Endothelial cell of umbilical vein (primary cell): ENCODE data around the gene SAMD1. TPM values are rescaled to one million over a fixed set of nuclear protein-coding genes. Genes with fewer than 3 reads are reported as not detected.

Source experiments
- Bru-seq: library from RNA; stranded (reverse); fragments of 400-500 nt; gene quantifications from one replicate; lab custom pipeline; 2021; lab: Mats Ljungman, UMichigan
- BruChase-seq, 2 experiments: library from RNA; stranded (reverse); fragments of 400-500 nt; gene quantifications; one replicate each; lab custom pipeline; 2021; lab: Mats Ljungman, UMichigan
- BruUV-seq: library from RNA; stranded (reverse); fragments of 400-500 nt; replicated peaks from 2 replicates; lab custom pipeline; 2021; lab: Mats Ljungman, UMichigan
- CTCF ChIA-PET: fragments of 300-600, 350-600 bp; sonication (Branson Sonifier 250); formaldehyde crosslinking; loops from one replicate; lab custom pipeline; 2021; ENCODE audit warnings: antibody characterized with exemption, inconsistent platforms; lab: Charles Lee
- POLR2A ChIA-PET: fragments of 300-600, 350-600 bp; sonication (Branson Sonifier 250); formaldehyde crosslinking; loops from one replicate; lab custom pipeline; 2021; ENCODE audit warnings: antibody characterized with exemption, inconsistent platforms; lab: Charles Lee
- DNase-seq: peaks from one replicate; pipeline ENCODE4 v3.0.0-alpha.2; 2011; ENCODE audit warnings: low read depth, low spot score
- FAIRE-seq: peaks from 2 replicates; lab custom pipeline; 2011; peaks lifted over from hg19 to GRCh38; lab: Jason Lieb, UNC
- H2AFZ ChIP-seq: 2 replicates; pipeline ENCODE4 v1.6.0; 2012; ENCODE audit warnings: low read depth, low read length, control low read depth, inconsistent platforms
- H3K27ac ChIP-seq: 2 replicates; pipeline ENCODE4 v1.5.1; 2011; ENCODE audit warnings: low read depth, mild to moderate bottlenecking, control low read depth, low read length, moderate library complexity; ENCODE audit not compliant: insufficient read depth
- H3K27me3 ChIP-seq, 2 experiments: 2 replicates each; pipeline versions ENCODE4 v1.6.0 to v1.6.1; 2011; ENCODE audit warnings: low read length in 2 of 2, mixed read lengths in 1 of 2; ENCODE audit not compliant: control insufficient read depth in 2 of 2, insufficient read depth in 2 of 2
- H3K36me3 ChIP-seq, 2 experiments: 2 replicates in 1 of 2; 3 replicates in 1 of 2; pipeline ENCODE4 v1.5.1; 2011; ENCODE audit warnings: low read length in 2 of 2, mild to moderate bottlenecking in 1 of 2, moderate library complexity in 1 of 2; ENCODE audit not compliant: control insufficient read depth in 2 of 2, insufficient read depth in 2 of 2; ENCODE audit errors: extremely low read depth in 1 of 2
- H3K4me1 ChIP-seq: 3 replicates; pipeline ENCODE4 v1.5.1; 2011; ENCODE audit warnings: mild to moderate bottlenecking, low read length; ENCODE audit not compliant: control insufficient read depth, insufficient read depth; ENCODE audit errors: extremely low read depth
- H3K4me2 ChIP-seq: 2 replicates; pipeline ENCODE4 v1.6.1; 2011; ENCODE audit warnings: low read length, control low read depth, mixed read lengths; ENCODE audit not compliant: insufficient read depth
- H3K4me3 ChIP-seq, 3 experiments: fragments of 200-600 bp in 1 of 3; sonication (generic), shearing (Covaris generic) in 1 of 3; replicated peaks in 1 of 3; 2 replicates each; pipeline ENCODE4 v1.5.1; 2011 to 2016; ENCODE audit warnings: control low read depth in 3 of 3, low read length in 3 of 3, mild to moderate bottlenecking in 2 of 3, inconsistent platforms in 1 of 3, low read depth in 1 of 3, moderate library complexity in 1 of 3; ENCODE audit not compliant: insufficient read depth in 1 of 3
- H3K79me2 ChIP-seq: 2 replicates; pipeline ENCODE4 v1.6.0; 2012; ENCODE audit warnings: low read length, inconsistent platforms; ENCODE audit not compliant: control insufficient read depth, insufficient read depth
- H3K9ac ChIP-seq: replicated peaks from 2 replicates; pipeline ENCODE3; 2011; ENCODE audit warnings: low read length, control low read depth; ENCODE audit not compliant: insufficient read depth; ENCODE audit errors: extremely low read depth
- H3K9me1 ChIP-seq: replicated peaks from 3 replicates; pipeline ENCODE4 v1.6.0; 2011; ENCODE audit warnings: mild to moderate bottlenecking, low read length; ENCODE audit not compliant: control insufficient read depth, insufficient read depth; ENCODE audit errors: extremely low read depth
- H3K9me3 ChIP-seq: replicated peaks from 2 replicates; pipeline ENCODE4 v1.5.1; 2012; ENCODE audit warnings: low read length, inconsistent platforms; ENCODE audit not compliant: control insufficient read depth, insufficient read depth
- H4K20me1 ChIP-seq: replicated peaks from 2 replicates; pipeline ENCODE3; 2011; ENCODE audit warnings: mild to moderate bottlenecking, low read length; ENCODE audit not compliant: control insufficient read depth, insufficient read depth; ENCODE audit errors: extremely low read depth
- FOS ChIP-seq: IDR thresholded peaks from 2 replicates; pipeline ENCODE4 v1.6.1; 2011; ENCODE audit warnings: mild to moderate bottlenecking, low read length, moderate library complexity, borderline replicate concordance; ENCODE audit not compliant: insufficient read depth
- GATA2 ChIP-seq: IDR thresholded peaks from 2 replicates; pipeline ENCODE4 v1.7.0; 2011; ENCODE audit warnings: low read depth, mild to moderate bottlenecking, moderate library complexity, mixed read lengths, low read length; ENCODE audit not compliant: insufficient read length, insufficient read depth
- POLR2AphosphoS5 ChIP-seq: IDR thresholded peaks from 2 replicates; pipeline ENCODE4 v1.6.1; 2012; ENCODE audit warnings: low read depth, mild to moderate bottlenecking, control low read depth, low read length, moderate library complexity; ENCODE audit not compliant: insufficient read depth
- dilution Hi-C: fragments of 300-500 bp; cut with MboI; formaldehyde crosslinking; loops from one replicate; pipeline ENCODE4 v1.15.0; 2019; ENCODE audit warnings: low sequenced_read_pairs; ENCODE audit not compliant: extremely low pct_ligation_motif_present
- intact Hi-C: fragments of 100-400 bp; cut with micrococcal nuclease; formaldehyde crosslinking; loops from one replicate; pipeline ENCODE4 v1.10.0; 2022
- long read RNA-seq: library from polyadenylated mRNA; stranded (forward); transcript quantifications from one replicate; pipeline ENCODE4 v2.0.0, GENCODE V29; 2021
- polyA minus RNA-seq, 3 experiments: library from RNA; depleted of rRNA, polyadenylated mRNA; stranded (reverse); fragments of >200 nt; gene quantifications; 1 replicate in 1 of 3; 2 replicates in 2 of 3; pipeline ENCODE4 v1.2.3, GENCODE V29; 2011
- polyA plus RNA-seq, 4 experiments: library from polyadenylated mRNA; depleted of rRNA in 3 of 4; stranded (reverse) in 3 of 4; unstranded in 1 of 4; fragments of >200 nt; gene quantifications; 2 replicates each; pipeline versions ENCODE4 v1.2.1 to v1.2.3, GENCODE V29; 2011 to 2012; ENCODE audit warnings: missing spikeins in 1 of 4
- total RNA-seq: library from RNA; stranded (reverse); gene quantifications from 2 replicates; pipeline ENCODE4 v1.2.3, GENCODE V29; 2021
- TF ChIP-seq, protein P1 (sequence below), 2 donors: IDR thresholded peaks; 1 replicate in 1 of 2; 2 replicates in 1 of 2; pipeline ENCODE4 v1.5.1; 2011; ENCODE audit warnings: low read length in 2 of 2, mild to moderate bottlenecking in 2 of 2, moderate library complexity in 2 of 2, control low read depth in 1 of 2, inconsistent platforms in 1 of 2, low read depth in 1 of 2; ENCODE audit not compliant: insufficient read depth in 1 of 2; ENCODE audit errors: extremely low read depth in 1 of 2

Gene SAMD1
- total RNA-seq (35.2 and 35.9 TPM in 2 replicates), polyA plus RNA-seq (13.8 and 14.1 TPM in 2 replicates), polyA minus RNA-seq (6.2 and 7.8 TPM in 2 replicates), Bru-seq, nascent RNA (percentile 50 among the genes with signal in this experiment), BruChase-seq, experiment 1, labeled RNA remaining after a 6-hour chase (percentile 90 among the genes with signal in this experiment), BruChase-seq, experiment 2, labeled RNA remaining after a 2-hour chase (percentile 67 among the genes with signal in this experiment)
- 11.0 and 14.1 TPM in 2 replicates for polyA plus RNA-seq (2011; cell fraction: cytosol; rRNA removed)
- polyA plus RNA-seq (2011; cell fraction: nucleus; rRNA removed): 21.4 and 22.8 TPM in 2 replicates
- 18.1 and 27.6 TPM in 2 replicates for polyA plus RNA-seq (2012)
- 39.2 TPM for polyA minus RNA-seq (2011; cell fraction: cytosol; rRNA and poly(A)+ RNA removed)
- polyA minus RNA-seq (2011; cell fraction: nucleus; rRNA and poly(A)+ RNA removed): 1.5 and 4.2 TPM in 2 replicates
- long read RNA-seq, transcript SAMD1-202 (5 exons, 2,164 nt): major isoform, 14 of 23 reads
- long read RNA-seq, partial matches to known transcripts: 6 of 23 reads
- long read RNA-seq, other reads (novel, unspliced or antisense): 3 of 23 reads

DNA sequence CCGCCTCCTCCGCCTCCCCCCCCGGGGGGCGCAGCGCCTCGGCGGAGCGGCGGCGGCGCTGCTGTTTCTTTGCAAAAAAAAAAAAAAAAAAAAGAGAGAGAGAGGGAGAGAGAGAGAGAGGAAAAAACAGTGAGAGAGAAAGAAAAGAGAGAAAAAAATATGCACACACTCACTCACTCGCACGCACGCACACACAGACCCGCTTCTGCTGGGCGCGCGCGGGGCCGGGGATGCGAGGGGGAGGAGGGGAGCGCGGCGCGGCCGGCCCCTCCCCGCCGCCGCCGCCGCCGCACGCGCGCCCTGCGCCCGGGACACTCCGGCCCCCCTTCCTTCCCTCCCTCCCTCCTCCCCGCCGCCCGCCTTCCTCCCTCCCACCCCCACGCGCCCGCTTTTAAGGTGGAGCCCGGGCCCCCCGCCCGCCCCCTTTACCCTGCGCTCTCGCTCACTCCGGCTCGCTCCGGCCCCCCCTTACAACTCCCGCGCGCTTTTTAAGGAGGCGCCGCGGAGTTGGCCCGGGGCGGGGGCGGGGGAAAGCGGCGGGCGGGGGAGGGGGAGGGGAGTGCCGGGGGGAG, at the start of gene SAMD1:
TSS of gene SAMD1 (minus strand) at position 243 of the 572 bp plus-strand sequence.
- Histone ChIP-seq H2AFZ (peak within 1 kb of the TSS; percentile 83), H3K4me1 (peaks cover 9% of the 10 kb centered on the region), H3K27ac (peak within 1 kb of the TSS; percentile 65), H3K9me1 (no peaks in the 10 kb centered on the region), H3K4me2 (peak within 1 kb of the TSS; percentile 94), H3K27me3 (no peaks in the 10 kb centered on the region), H4K20me1 (no peaks in the 10 kb centered on the region), H3K9ac (peak within 1 kb of the TSS; percentile 78), H3K9me3 (peaks cover 3% of the 10 kb centered on the region), H3K36me3 (peaks cover 0 to 9% of the 10 kb centered on the region in 2 experiments), H3K79me2 (no peaks in the 10 kb centered on the region), H3K4me3 (peak within 1 kb of the TSS; percentile 52 to 94 (median 86))
- intact Hi-C loops: loop anchor here (1.0 to 2.0 kb wide), 2 partner anchors 26 to 46 kb away; partner anchors contain the start of genes ASF1B and PRKACA
- peak; percentile 67 for DNase-seq
- POLR2A ChIA-PET: interaction anchor here (1.2 kb wide), 1 partner anchor 9 kb away, joined by 4 read pairs; no protein-coding TSS in a partner anchor
- CTCF ChIA-PET: interaction anchor here (0.6 to 1.0 kb wide), 6 partner anchors 9 to 46 kb away, joined by 3 to 7 read pairs (median 4); partner anchors contain the start of genes ASF1B, MISP3 and PRKACA
- dilution Hi-C loops: no loop called here
- FAIRE-seq: peak; percentile 59
- peak; percentile 6 for TF ChIP-seq POLR2AphosphoS5
- TF ChIP-seq GATA2: no peak
- no TSS peak for BruUV-seq

DNA sequence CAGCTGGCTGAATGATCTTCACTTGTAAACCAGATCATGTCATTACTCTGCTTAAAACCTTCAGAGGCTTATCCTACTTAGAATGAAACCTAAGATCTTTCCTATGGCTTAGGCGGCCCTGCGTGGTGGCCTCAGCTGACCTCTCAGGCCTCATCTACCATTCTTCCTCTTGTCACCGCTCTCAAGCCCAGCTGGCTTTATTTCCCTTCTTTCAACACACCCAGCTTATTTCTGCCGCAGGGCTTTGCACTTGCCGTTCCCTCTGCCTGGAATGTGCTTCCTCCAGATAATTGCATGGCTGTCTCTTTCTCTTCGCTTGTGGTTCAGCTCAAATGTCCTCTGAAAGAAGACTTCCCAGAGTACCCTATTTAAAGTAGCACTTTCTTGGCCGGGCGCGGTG, 49.4 kb upstream of the SAMD1 start:
- no peak overlapping the region for H3K9ac ChIP-seq
- FAIRE-seq: no peak
- CTCF ChIA-PET: interaction anchor here (0.6 to 2.3 kb wide), 4 partner anchors 8 to 276 kb away, joined by 3 to 12 read pairs (median 5); no protein-coding TSS in a partner anchor

More for the DNA sequence above, 49.4 kb upstream of the SAMD1 start:
- no peak overlapping the region for H3K27ac ChIP-seq
- peaks cover 10% of the 10 kb centered on the region for H3K79me2 ChIP-seq
- H3K4me2 ChIP-seq: no peak overlapping the region
- H3K9me1 ChIP-seq: no peaks in the 10 kb centered on the region
- no peak overlapping the region for H2AFZ ChIP-seq
- H3K9me3 ChIP-seq: no peaks in the 10 kb centered on the region
- H3K27me3 ChIP-seq: no peaks in the 10 kb centered on the region
- no peak for TF ChIP-seq FOS
- TF ChIP-seq, protein P1, sequence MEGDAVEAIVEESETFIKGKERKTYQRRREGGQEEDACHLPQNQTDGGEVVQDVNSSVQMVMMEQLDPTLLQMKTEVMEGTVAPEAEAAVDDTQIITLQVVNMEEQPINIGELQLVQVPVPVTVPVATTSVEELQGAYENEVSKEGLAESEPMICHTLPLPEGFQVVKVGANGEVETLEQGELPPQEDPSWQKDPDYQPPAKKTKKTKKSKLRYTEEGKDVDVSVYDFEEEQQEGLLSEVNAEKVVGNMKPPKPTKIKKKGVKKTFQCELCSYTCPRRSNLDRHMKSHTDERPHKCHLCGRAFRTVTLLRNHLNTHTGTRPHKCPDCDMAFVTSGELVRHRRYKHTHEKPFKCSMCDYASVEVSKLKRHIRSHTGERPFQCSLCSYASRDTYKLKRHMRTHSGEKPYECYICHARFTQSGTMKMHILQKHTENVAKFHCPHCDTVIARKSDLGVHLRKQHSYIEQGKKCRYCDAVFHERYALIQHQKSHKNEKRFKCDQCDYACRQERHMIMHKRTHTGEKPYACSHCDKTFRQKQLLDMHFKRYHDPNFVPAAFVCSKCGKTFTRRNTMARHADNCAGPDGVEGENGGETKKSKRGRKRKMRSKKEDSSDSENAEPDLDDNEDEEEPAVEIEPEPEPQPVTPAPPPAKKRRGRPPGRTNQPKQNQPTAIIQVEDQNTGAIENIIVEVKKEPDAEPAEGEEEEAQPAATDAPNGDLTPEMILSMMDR (IDR thresholded peaks at IDR 0.05; ENCODE audit: extremely low read depth in 1 of 2, insufficient read depth in 1 of 2, low read depth in 1 of 2, low read length in 2 of 2): no peak
- no peaks in the 10 kb centered on the region for H3K36me3 ChIP-seq
- intact Hi-C loops (loop anchor here (5.0 kb wide), 2 partner anchors 147 to 337 kb away; partner anchors contain the start of gene PTGER1), dilution Hi-C loops (no loop called here)
- POLR2A ChIA-PET: no interaction called here
- H3K4me3 ChIP-seq: no peak overlapping the region
- H4K20me1 ChIP-seq: no peaks in the 10 kb centered on the region
- BruUV-seq: no TSS peak
- no peak for DNase-seq
- peaks cover 15% of the 10 kb centered on the region for H3K4me1 ChIP-seq
